ENCODE measurements around the gene MME.

The MME gene

GRCh38 chr3:155079468-155079745, 712 bp upstream of the MME start:
- H3K27ac ChIP-seq (ENCODE audit: poor library complexity, severe bottlenecking), result no peak overlapping the region
- H3K9me3 ChIP-seq (ENCODE audit: severe bottlenecking), result peaks cover 4% of the 10 kb centered on the region
- H3K4me1 ChIP-seq (ENCODE audit: insufficient read depth, poor library complexity, severe bottlenecking), result peaks cover 10% of the 10 kb centered on the region
- no peak for TF ChIP-seq CTCF (IDR thresholded peaks at IDR 0.05; ENCODE audit: poor library complexity, severe bottlenecking)
- ATAC-seq (ENCODE audit: low read depth) (peak; percentile 47), DNase-seq (ENCODE audit: low spot score) (no peak)
- H3K36me3 ChIP-seq (ENCODE audit: low read depth), result peaks cover 2% of the 10 kb centered on the region; the same call in 1 of the 2 replicates
- peak overlapping the region; percentile 59 for H3K4me3 ChIP-seq (ENCODE audit: severe bottlenecking)
- no peaks in the 10 kb centered on the region for H3K27me3 ChIP-seq (ENCODE audit: insufficient read depth, poor library complexity, severe bottlenecking)

- Histone ChIP-seq H3K9me3 (ENCODE audit: severe bottlenecking) (no peaks in the 10 kb centered on the region), H3K36me3 (ENCODE audit: low read depth) (peaks cover 13% of the 10 kb centered on the region), H3K4me1 (ENCODE audit: insufficient read depth, poor library complexity, severe bottlenecking) (peaks cover 10% of the 10 kb centered on the region), H3K27ac (ENCODE audit: poor library complexity, severe bottlenecking) (no peak overlapping the region), H3K27me3 (ENCODE audit: insufficient read depth, poor library complexity, severe bottlenecking) (no peaks in the 10 kb centered on the region), H3K4me3 (ENCODE audit: severe bottlenecking) (peak overlapping the region; percentile 59)
- TF ChIP-seq CTCF (IDR thresholded peaks at IDR 0.05; ENCODE audit: poor library complexity, severe bottlenecking), result no peak
- ATAC-seq (ENCODE audit: low read depth) (no peak), DNase-seq (ENCODE audit: low spot score) (no peak)
Observed at GRCh38 chr3:155080692-155081091, 573 bp downstream of the MME start.

GRCh38 chr3:155083313-155083905, 3.3 kb downstream of the MME start:
- no peak for TF ChIP-seq CTCF (IDR thresholded peaks at IDR 0.05; ENCODE audit: poor library complexity, severe bottlenecking)
- no peaks in the 10 kb centered on the region for H3K27me3 ChIP-seq (ENCODE audit: insufficient read depth, poor library complexity, severe bottlenecking)
- no peak overlapping the region for H3K27ac ChIP-seq (ENCODE audit: poor library complexity, severe bottlenecking)
- peaks cover 10% of the 10 kb centered on the region for H3K4me1 ChIP-seq (ENCODE audit: insufficient read depth, poor library complexity, severe bottlenecking)
- H3K36me3 ChIP-seq (ENCODE audit: low read depth), result peaks cover 13% of the 10 kb centered on the region
- ATAC-seq (ENCODE audit: low read depth) (no peak), DNase-seq (ENCODE audit: low spot score) (no peak)
- H3K4me3 ChIP-seq (ENCODE audit: severe bottlenecking), result no peak overlapping the region
- H3K9me3 ChIP-seq (ENCODE audit: severe bottlenecking), result no peaks in the 10 kb centered on the region

GRCh38 chr3:155084567-155084966, 4.4 kb downstream of the MME start:
- TF ChIP-seq CTCF (IDR thresholded peaks at IDR 0.05; ENCODE audit: poor library complexity, severe bottlenecking), result no peak
- Histone ChIP-seq H3K9me3 (ENCODE audit: severe bottlenecking) (no peaks in the 10 kb centered on the region), H3K27me3 (ENCODE audit: insufficient read depth, poor library complexity, severe bottlenecking) (no peaks in the 10 kb centered on the region), H3K36me3 (ENCODE audit: low read depth) (peaks cover 13% of the 10 kb centered on the region), H3K4me1 (ENCODE audit: insufficient read depth, poor library complexity, severe bottlenecking) (peaks cover 10% of the 10 kb centered on the region), H3K4me3 (ENCODE audit: severe bottlenecking) (no peak overlapping the region), H3K27ac (ENCODE audit: poor library complexity, severe bottlenecking) (no peak overlapping the region)
- DNase-seq (ENCODE audit: low spot score), result no peak
- ATAC-seq (ENCODE audit: low read depth), result no peak

GRCh38 chr3:155086051-155086450, 5.9 kb downstream of the MME start:
- no peak for ATAC-seq (ENCODE audit: low read depth)
- no peaks in the 10 kb centered on the region for H3K9me3 ChIP-seq (ENCODE audit: severe bottlenecking)
- peaks cover 13% of the 10 kb centered on the region for H3K36me3 ChIP-seq (ENCODE audit: low read depth)

More at GRCh38 chr3:155086051-155086450, 5.9 kb downstream of the MME start:
- TF ChIP-seq CTCF (IDR thresholded peaks at IDR 0.05; ENCODE audit: poor library complexity, severe bottlenecking), result no peak
- H3K27me3 ChIP-seq (ENCODE audit: insufficient read depth, poor library complexity, severe bottlenecking), result no peaks in the 10 kb centered on the region
- peaks cover 6% of the 10 kb centered on the region for H3K4me1 ChIP-seq (ENCODE audit: insufficient read depth, poor library complexity, severe bottlenecking)
- no peak overlapping the region for H3K4me3 ChIP-seq (ENCODE audit: severe bottlenecking)
- no peak for DNase-seq (ENCODE audit: low spot score)
- no peak overlapping the region for H3K27ac ChIP-seq (ENCODE audit: poor library complexity, severe bottlenecking)
